ENCODE results near the gene FBXL13.

DNA sequence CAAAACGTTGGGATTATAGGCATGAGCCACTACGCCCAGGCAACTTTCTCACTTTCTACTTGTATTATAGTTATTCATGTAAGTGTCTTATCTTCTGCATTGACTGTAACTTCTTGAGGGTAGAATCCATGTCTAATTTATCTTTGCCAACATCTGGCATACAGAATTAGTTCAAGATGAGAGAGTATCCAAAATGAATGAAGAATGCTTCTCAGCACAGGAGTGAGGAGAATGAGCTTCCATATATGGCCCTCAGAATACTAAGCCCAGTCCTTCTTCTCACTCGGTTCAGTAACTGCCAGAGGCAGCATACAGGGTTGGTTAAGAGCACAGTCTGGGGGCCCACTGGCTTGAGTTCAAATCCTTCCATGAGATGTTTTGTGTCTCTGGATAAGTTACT is 236.8 kb downstream of the FBXL13 start:
- TF ChIP-seq POLR2AphosphoS5 (IDR thresholded peaks at IDR 0.05; ENCODE audit: insufficient read depth in 1 of 2, low read depth in 1 of 2) (no peak), POLR2A (IDR thresholded peaks at IDR 0.05) (no peak)

All from vagina (tissue), 2 donors.